ENCODE measurements around the gene JOSD1.

Gene JOSD1

GRCh38 chr22:38709306-38709705 lies 8.6 kb upstream of the JOSD1 start:
- Histone ChIP-seq H3K27ac (ENCODE audit: low read length) (no peak overlapping the region), H3K9me3 (ENCODE audit: control insufficient read depth, low read depth, low read length) (no peaks in the 10 kb centered on the region), H3K4me3 (ENCODE audit: low read length) (no peak overlapping the region), H3K36me3 (ENCODE audit: control insufficient read depth, low read depth, low read length) (peaks cover 6% of the 10 kb centered on the region), H3K27me3 (ENCODE audit: control insufficient read depth, insufficient read depth, low read length) (no peaks in the 10 kb centered on the region), H3K9ac (ENCODE audit: low read length) (no peak overlapping the region), H3K4me1 (ENCODE audit: control insufficient read depth, low read depth, low read length) (peaks cover 38% of the 10 kb centered on the region)

GRCh38 chr22:38707984-38708383 lies 7.2 kb upstream of the JOSD1 start:
- H3K27ac ChIP-seq (ENCODE audit: low read length): no peak overlapping the region
- no peaks in the 10 kb centered on the region for H3K27me3 ChIP-seq (ENCODE audit: control insufficient read depth, insufficient read depth, low read length)
- no peak overlapping the region for H3K4me3 ChIP-seq (ENCODE audit: low read length)
- H3K4me1 ChIP-seq (ENCODE audit: control insufficient read depth, low read depth, low read length): peaks cover 35% of the 10 kb centered on the region
- H3K9me3 ChIP-seq (ENCODE audit: control insufficient read depth, low read depth, low read length): no peaks in the 10 kb centered on the region
- no peak overlapping the region for H3K9ac ChIP-seq (ENCODE audit: low read length)
- H3K36me3 ChIP-seq (ENCODE audit: control insufficient read depth, low read depth, low read length): peaks cover 6% of the 10 kb centered on the region

- Histone ChIP-seq H3K4me1 (ENCODE audit: control insufficient read depth, low read depth, low read length) (peaks cover 32% of the 10 kb centered on the region), H3K27ac (ENCODE audit: low read length) (no peak overlapping the region), H3K27me3 (ENCODE audit: control insufficient read depth, insufficient read depth, low read length) (no peaks in the 10 kb centered on the region), H3K9ac (ENCODE audit: low read length) (no peak overlapping the region), H3K4me3 (ENCODE audit: low read length) (peak overlapping the region; percentile 95), H3K36me3 (ENCODE audit: control insufficient read depth, low read depth, low read length) (peaks cover 6% of the 10 kb centered on the region), H3K9me3 (ENCODE audit: control insufficient read depth, low read depth, low read length) (no peaks in the 10 kb centered on the region)
Observed at GRCh38 chr22:38707346-38707745, 6.6 kb upstream of the JOSD1 start.

- no peaks in the 10 kb centered on the region for H3K27me3 ChIP-seq (ENCODE audit: control insufficient read depth, insufficient read depth, low read length)
- H3K4me1 ChIP-seq (ENCODE audit: control insufficient read depth, low read depth, low read length): peaks cover 29% of the 10 kb centered on the region
- H3K9me3 ChIP-seq (ENCODE audit: control insufficient read depth, low read depth, low read length): no peaks in the 10 kb centered on the region
- H3K9ac ChIP-seq (ENCODE audit: low read length): peak overlapping the region; percentile 82
- H3K36me3 ChIP-seq (ENCODE audit: control insufficient read depth, low read depth, low read length): peaks cover 6% of the 10 kb centered on the region
- H3K27ac ChIP-seq (ENCODE audit: low read length): no peak overlapping the region
- peak overlapping the region; percentile 95 for H3K4me3 ChIP-seq (ENCODE audit: low read length)
Observed at GRCh38 chr22:38706901-38707195, 6.1 kb upstream of the JOSD1 start.

- H3K4me1 ChIP-seq (ENCODE audit: control insufficient read depth, low read depth, low read length): peaks cover 29% of the 10 kb centered on the region
- H3K9ac ChIP-seq (ENCODE audit: low read length): peak overlapping the region; percentile 82
- H3K4me3 ChIP-seq (ENCODE audit: low read length): peak overlapping the region; percentile 95
- H3K36me3 ChIP-seq (ENCODE audit: control insufficient read depth, low read depth, low read length): peaks cover 6% of the 10 kb centered on the region
- no peaks in the 10 kb centered on the region for H3K27me3 ChIP-seq (ENCODE audit: control insufficient read depth, insufficient read depth, low read length)
- H3K9me3 ChIP-seq (ENCODE audit: control insufficient read depth, low read depth, low read length): no peaks in the 10 kb centered on the region
- H3K27ac ChIP-seq (ENCODE audit: low read length): no peak overlapping the region
Observed at GRCh38 chr22:38706101-38706900, 5.6 kb upstream of the JOSD1 start.

- Histone ChIP-seq H3K9me3 (ENCODE audit: control insufficient read depth, low read depth, low read length) (no peaks in the 10 kb centered on the region), H3K9ac (ENCODE audit: low read length) (peak within 1 kb of the TSS; percentile 82), H3K27me3 (ENCODE audit: control insufficient read depth, insufficient read depth, low read length) (no peaks in the 10 kb centered on the region), H3K27ac (ENCODE audit: low read length) (peak within 1 kb of the TSS; percentile 86), H3K36me3 (ENCODE audit: control insufficient read depth, low read depth, low read length) (peaks cover 6% of the 10 kb centered on the region), H3K4me3 (ENCODE audit: low read length) (peak within 1 kb of the TSS; percentile 95), H3K4me1 (ENCODE audit: control insufficient read depth, low read depth, low read length) (peaks cover 29% of the 10 kb centered on the region)
Observed at GRCh38 chr22:38705235-38706100, 4.7 kb upstream of the JOSD1 start, which contains the start of gene GTPBP1. GTPBP1 (plus strand) TSS chr22:38705944; CDS start chr22:38705956, 12 bp downstream.

GRCh38 chr22:38704654-38705234 lies 4.0 kb upstream of the JOSD1 start:
- peaks cover 4% of the 10 kb centered on the region for H3K36me3 ChIP-seq (ENCODE audit: control insufficient read depth, low read depth, low read length)
- H3K9ac ChIP-seq (ENCODE audit: low read length): peak overlapping the region; percentile 66
- H3K27me3 ChIP-seq (ENCODE audit: control insufficient read depth, insufficient read depth, low read length): no peaks in the 10 kb centered on the region
- peak overlapping the region; percentile 86 for H3K27ac ChIP-seq (ENCODE audit: low read length)
- H3K4me3 ChIP-seq (ENCODE audit: low read length): peak overlapping the region; percentile 54
- H3K4me1 ChIP-seq (ENCODE audit: control insufficient read depth, low read depth, low read length): peaks cover 31% of the 10 kb centered on the region
- H3K9me3 ChIP-seq (ENCODE audit: control insufficient read depth, low read depth, low read length): no peaks in the 10 kb centered on the region

GRCh38 chr22:38700270-38700788 lies 414 bp downstream of the JOSD1 start:
- Histone ChIP-seq H3K4me3 (ENCODE audit: low read length) (peak overlapping the region; percentile 59), H3K9ac (ENCODE audit: low read length) (peak overlapping the region; percentile 74), H3K9me3 (ENCODE audit: control insufficient read depth, low read depth, low read length) (no peaks in the 10 kb centered on the region), H3K27me3 (ENCODE audit: control insufficient read depth, insufficient read depth, low read length) (no peaks in the 10 kb centered on the region), H3K27ac (ENCODE audit: low read length) (no peak overlapping the region), H3K36me3 (ENCODE audit: control insufficient read depth, low read depth, low read length) (no peaks in the 10 kb centered on the region), H3K4me1 (ENCODE audit: control insufficient read depth, low read depth, low read length) (peaks cover 27% of the 10 kb centered on the region)

- Histone ChIP-seq H3K4me1 (ENCODE audit: control insufficient read depth, low read depth, low read length) (peaks cover 22% of the 10 kb centered on the region), H3K36me3 (ENCODE audit: control insufficient read depth, low read depth, low read length) (no peaks in the 10 kb centered on the region), H3K27ac (ENCODE audit: low read length) (no peak overlapping the region), H3K9ac (ENCODE audit: low read length) (peak overlapping the region; percentile 74), H3K27me3 (ENCODE audit: control insufficient read depth, insufficient read depth, low read length) (no peaks in the 10 kb centered on the region), H3K4me3 (ENCODE audit: low read length) (peak overlapping the region; percentile 59), H3K9me3 (ENCODE audit: control insufficient read depth, low read depth, low read length) (no peaks in the 10 kb centered on the region)
Observed at GRCh38 chr22:38699784-38700183, 959 bp downstream of the JOSD1 start.

- Histone ChIP-seq H3K27me3 (ENCODE audit: control insufficient read depth, insufficient read depth, low read length) (no peaks in the 10 kb centered on the region), H3K36me3 (ENCODE audit: control insufficient read depth, low read depth, low read length) (no peaks in the 10 kb centered on the region), H3K27ac (ENCODE audit: low read length) (no peak overlapping the region), H3K9me3 (ENCODE audit: control insufficient read depth, low read depth, low read length) (no peaks in the 10 kb centered on the region), H3K9ac (ENCODE audit: low read length) (no peak overlapping the region), H3K4me3 (ENCODE audit: low read length) (peak overlapping the region; percentile 59), H3K4me1 (ENCODE audit: control insufficient read depth, low read depth, low read length) (peaks cover 19% of the 10 kb centered on the region)
Observed at GRCh38 chr22:38699143-38699542, 1.6 kb downstream of the JOSD1 start.

GRCh38 chr22:38698407-38699094 lies 2.2 kb downstream of the JOSD1 start:
- no peaks in the 10 kb centered on the region for H3K36me3 ChIP-seq (ENCODE audit: control insufficient read depth, low read depth, low read length)
- no peak overlapping the region for H3K27ac ChIP-seq (ENCODE audit: low read length)
- H3K9me3 ChIP-seq (ENCODE audit: control insufficient read depth, low read depth, low read length): no peaks in the 10 kb centered on the region
- no peak overlapping the region for H3K9ac ChIP-seq (ENCODE audit: low read length)
- peaks cover 19% of the 10 kb centered on the region for H3K4me1 ChIP-seq (ENCODE audit: control insufficient read depth, low read depth, low read length)
- no peaks in the 10 kb centered on the region for H3K27me3 ChIP-seq (ENCODE audit: control insufficient read depth, insufficient read depth, low read length)
- no peak overlapping the region for H3K4me3 ChIP-seq (ENCODE audit: low read length)

Data from iPS-18a (cell line).